SK-N-SH (cell line): Measurements from ENCODE around the gene PRKG1. TPM values are rescaled to one million over a fixed set of nuclear protein-coding genes. Genes with fewer than 3 reads are reported as not detected.

Source experiments
- CTCF ChIA-PET: fragments of 300-600, 350-600 bp; formaldehyde crosslinking; extraction: SDS; loops from one replicate; lab custom pipeline; 2021; lab: Yijun Ruan, JAX
- POLR2A ChIA-PET: fragments of 350-600 bp; sonication (Branson Sonifier 250); formaldehyde crosslinking; extraction: SDS; loops from one replicate; lab custom pipeline; 2020; ENCODE audit warnings: antibody characterized with exemption, inconsistent platforms; lab: Yijun Ruan, JAX
- DNase-seq: peaks from one replicate; pipeline ENCODE4 v3.0.0; 2012
- H2AFZ ChIP-seq: fragments of 200-600 bp; sonication (generic); 2 replicates; pipeline ENCODE4 v1.8.1; 2016; ENCODE audit warnings: antibody characterized with exemption, mild to moderate bottlenecking, low read depth
- H3F3A ChIP-seq: fragments of 200-600 bp; sonication (generic); replicated peaks from 2 replicates; pipeline ENCODE3; 2016; ENCODE audit warnings: antibody characterized with exemption, mild to moderate bottlenecking; ENCODE audit not compliant: insufficient read depth
- H3K27ac ChIP-seq, 2 experiments: fragments of 200-500 bp in 1 of 2; fragments of 200-600 bp in 1 of 2; sonication (Bioruptor generic) in 1 of 2; sonication (generic), shearing (Covaris generic) in 1 of 2; 2 replicates each; pipeline versions ENCODE4 v1.5.1 to v1.6.1; 2014 to 2016; ENCODE audit warnings: low read depth in 2 of 2, inconsistent platforms in 1 of 2, low read length in 1 of 2, mild to moderate bottlenecking in 1 of 2, mixed read lengths in 1 of 2
- H3K27me3 ChIP-seq: fragments of 200-600 bp; sonication (generic), shearing (Covaris generic); 2 replicates; pipeline ENCODE4 v1.6.1; 2016; ENCODE audit warnings: mixed run types; ENCODE audit not compliant: insufficient read depth
- H3K36me3 ChIP-seq, 2 experiments: fragments of 200-500 bp in 1 of 2; fragments of 200-600 bp in 1 of 2; sonication (Bioruptor generic) in 1 of 2; sonication (generic) in 1 of 2; replicated peaks in 1 of 2; 2 replicates each; pipeline versions ENCODE3 to v1.5.1; 2014 to 2016; ENCODE audit warnings: low read length in 1 of 2, mild to moderate bottlenecking in 1 of 2; ENCODE audit not compliant: insufficient read depth in 2 of 2, control insufficient read depth in 1 of 2
- H3K4me1 ChIP-seq, 2 experiments: fragments of 200-500 bp in 1 of 2; fragments of 200-600 bp in 1 of 2; sonication (Bioruptor generic) in 1 of 2; sonication (generic), shearing (Covaris generic) in 1 of 2; 2 replicates each; pipeline versions ENCODE4 v1.5.1 to v1.6.1; 2014 to 2016; ENCODE audit warnings: low read depth in 1 of 2, low read length in 1 of 2, mixed run types in 1 of 2; ENCODE audit not compliant: insufficient read depth in 2 of 2, control insufficient read depth in 1 of 2
- H3K4me2 ChIP-seq: fragments of 200-600 bp; sonication (generic), shearing (Covaris generic); 2 replicates; pipeline ENCODE4 v1.6.1; 2017; ENCODE audit warnings: mixed run types
- H3K4me3 ChIP-seq, 2 experiments: fragments of 200-500 bp in 1 of 2; fragments of 200-600 bp in 1 of 2; sonication (Bioruptor generic) in 1 of 2; sonication (generic), shearing (Covaris generic) in 1 of 2; 2 replicates each; pipeline versions ENCODE4 v1.5.1 to v1.8.1; 2014 to 2016; ENCODE audit warnings: low read depth in 2 of 2, inconsistent platforms in 1 of 2, low read length in 1 of 2, mild to moderate bottlenecking in 1 of 2, mixed read lengths in 1 of 2, moderate library complexity in 1 of 2
- H3K79me2 ChIP-seq: fragments of 200-600 bp; sonication (generic); 2 replicates; pipeline ENCODE4 v1.8.1; 2017; ENCODE audit warnings: mild to moderate bottlenecking; ENCODE audit not compliant: insufficient read depth
- H3K9ac ChIP-seq: fragments of 200-600 bp; sonication (generic); 2 replicates; pipeline ENCODE4 v1.6.1; 2017; ENCODE audit warnings: mixed run types
- H3K9me2 ChIP-seq: fragments of 200-600 bp; sonication (generic); 2 replicates; pipeline ENCODE4 v1.6.1; 2017; ENCODE audit warnings: mixed run types
- H3K9me3 ChIP-seq: fragments of 200-600 bp; sonication (generic); 2 replicates; pipeline ENCODE4 v1.6.1; 2017; ENCODE audit warnings: mixed run types, mild to moderate bottlenecking, moderate library complexity
- H4K20me1 ChIP-seq: fragments of 200-600 bp; sonication (generic); 2 replicates; pipeline ENCODE4 v1.6.1; 2017; ENCODE audit warnings: mild to moderate bottlenecking, mixed run types; ENCODE audit not compliant: insufficient read depth
- CHD2 ChIP-seq: fragments of 150-350 bp; IDR thresholded peaks from 2 replicates; pipeline ENCODE4 v1.6.1; 2018; ENCODE audit warnings: low read length; ENCODE audit not compliant: partially characterized antibody
- EZH2phosphoT487 ChIP-seq: fragments of 200-600 bp; sonication (generic); IDR thresholded peaks from 2 replicates; pipeline ENCODE4 v1.6.1; 2017; ENCODE audit warnings: low read depth, mixed run types, mild to moderate bottlenecking, antibody characterized with exemption, moderate library complexity, borderline replicate concordance
- FOSL2 ChIP-seq: IDR thresholded peaks from 2 replicates; pipeline ENCODE4 v1.4.0; 2012; ENCODE audit warnings: low read depth, mild to moderate bottlenecking, moderate library complexity, borderline replicate concordance
- FOXJ3 ChIP-seq: sonication (generic); formaldehyde crosslinking; IDR thresholded peaks from 2 replicates; pipeline ENCODE4 v1.5.1; 2020; ENCODE audit warnings: mild to moderate bottlenecking, missing genetic modification reagents
- GATA2 ChIP-seq: sonication (generic); formaldehyde crosslinking; IDR thresholded peaks from 2 replicates; pipeline ENCODE4 v1.5.0; 2020; ENCODE audit warnings: mild to moderate bottlenecking, missing genetic modification reagents
- IRF3 ChIP-seq: fragments of 150-350 bp; IDR thresholded peaks from 2 replicates; pipeline ENCODE4 v1.6.1; 2016; ENCODE audit warnings: mild to moderate bottlenecking, low read depth, low read length
- MAX ChIP-seq: IDR thresholded peaks from 2 replicates; pipeline ENCODE4 v1.4.0; 2012; ENCODE audit warnings: low read depth
- NRF1 ChIP-seq: IDR thresholded peaks from 2 replicates; pipeline ENCODE4 v1.6.1; 2012; ENCODE audit warnings: low read depth, mild to moderate bottlenecking, low read length
- RAD21 ChIP-seq: IDR thresholded peaks from 2 replicates; pipeline ENCODE4 v1.6.1; 2012; ENCODE audit warnings: mild to moderate bottlenecking, low read length
- RCOR1 ChIP-seq: fragments of 150-350 bp; IDR thresholded peaks from 2 replicates; pipeline ENCODE4 v1.6.1; 2017; ENCODE audit warnings: antibody characterized with exemption, low read length
- RXRA ChIP-seq: IDR thresholded peaks from 2 replicates; pipeline ENCODE4 v1.4.0; 2012; ENCODE audit warnings: low read depth, mild to moderate bottlenecking, borderline replicate concordance
- SIN3A ChIP-seq: IDR thresholded peaks from 2 replicates; pipeline ENCODE4 v1.6.1; 2012; ENCODE audit warnings: low read depth, mild to moderate bottlenecking, low read length, moderate library complexity, borderline replicate concordance
- TAF1 ChIP-seq: IDR thresholded peaks from 2 replicates; pipeline ENCODE4 v1.6.1; 2012; ENCODE audit warnings: low read depth, mild to moderate bottlenecking, low read length, moderate library complexity, borderline replicate concordance
- TCF12 ChIP-seq: IDR thresholded peaks from 2 replicates; pipeline ENCODE4 v1.4.0; 2012
- TEAD4 ChIP-seq: IDR thresholded peaks from 2 replicates; pipeline ENCODE4 v1.4.0; 2012; ENCODE audit warnings: mild to moderate bottlenecking, borderline replicate concordance; ENCODE audit not compliant: insufficient read depth
- YY1 ChIP-seq: IDR thresholded peaks from 2 replicates; pipeline ENCODE4 v1.4.0; 2012; ENCODE audit warnings: low read depth, mild to moderate bottlenecking
- WGBS: methylation state at CpG from one replicate; pipeline ENCODE4 v1.1.6; 2017; ENCODE audit warnings: low lambda C conversion rate; 5-methylcytosine and 5-hydroxymethylcytosine counted together
- polyA plus RNA-seq, 3 experiments: library from polyadenylated mRNA; depleted of rRNA; stranded (reverse); fragments of >200 nt; gene quantifications; 2 replicates each; pipeline ENCODE4 v1.2.3, GENCODE V29; 2012
- TF ChIP-seq, protein P1 (sequence below): fragments of 200-600 bp; sonication (generic); IDR thresholded peaks from 2 replicates; pipeline ENCODE4 v1.6.1; 2017; ENCODE audit warnings: antibody characterized with exemption, mild to moderate bottlenecking, moderate library complexity
- TF ChIP-seq, protein P2 (sequence below): IDR thresholded peaks from 2 replicates; pipeline ENCODE4; 2012

Gene PRKG1
- polyA plus RNA-seq, 1 of the 3 experiments (the other 2 are of a cell fraction), result 4.1 TPM

- CTCF ChIA-PET, result no interaction called here
- WGBS, result 86% methylated on average over 3 of the region's 3 CpGs
- POLR2A ChIA-PET, result no interaction called here
Measured at GRCh38 chr10:51384971-51385370, 310.7 kb downstream of the PRKG1 start.

More at GRCh38 chr10:51384971-51385370, 310.7 kb downstream of the PRKG1 start:
- no peak for TF ChIP-seq NRF1
- no peak for TF ChIP-seq RXRA
- no peak for TF ChIP-seq YY1
- no peak for TF ChIP-seq TEAD4
- TF ChIP-seq, protein P1, sequence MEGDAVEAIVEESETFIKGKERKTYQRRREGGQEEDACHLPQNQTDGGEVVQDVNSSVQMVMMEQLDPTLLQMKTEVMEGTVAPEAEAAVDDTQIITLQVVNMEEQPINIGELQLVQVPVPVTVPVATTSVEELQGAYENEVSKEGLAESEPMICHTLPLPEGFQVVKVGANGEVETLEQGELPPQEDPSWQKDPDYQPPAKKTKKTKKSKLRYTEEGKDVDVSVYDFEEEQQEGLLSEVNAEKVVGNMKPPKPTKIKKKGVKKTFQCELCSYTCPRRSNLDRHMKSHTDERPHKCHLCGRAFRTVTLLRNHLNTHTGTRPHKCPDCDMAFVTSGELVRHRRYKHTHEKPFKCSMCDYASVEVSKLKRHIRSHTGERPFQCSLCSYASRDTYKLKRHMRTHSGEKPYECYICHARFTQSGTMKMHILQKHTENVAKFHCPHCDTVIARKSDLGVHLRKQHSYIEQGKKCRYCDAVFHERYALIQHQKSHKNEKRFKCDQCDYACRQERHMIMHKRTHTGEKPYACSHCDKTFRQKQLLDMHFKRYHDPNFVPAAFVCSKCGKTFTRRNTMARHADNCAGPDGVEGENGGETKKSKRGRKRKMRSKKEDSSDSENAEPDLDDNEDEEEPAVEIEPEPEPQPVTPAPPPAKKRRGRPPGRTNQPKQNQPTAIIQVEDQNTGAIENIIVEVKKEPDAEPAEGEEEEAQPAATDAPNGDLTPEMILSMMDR, result no peak
- no peak for TF ChIP-seq EZH2phosphoT487
- TF ChIP-seq FOSL2, result no peak
- no peak for TF ChIP-seq TAF1
- TF ChIP-seq RAD21, result no peak
- TF ChIP-seq FOXJ3 (CRISPR knock-in tag), result no peak
- TF ChIP-seq TCF12, result no peak
- TF ChIP-seq, protein P2, sequence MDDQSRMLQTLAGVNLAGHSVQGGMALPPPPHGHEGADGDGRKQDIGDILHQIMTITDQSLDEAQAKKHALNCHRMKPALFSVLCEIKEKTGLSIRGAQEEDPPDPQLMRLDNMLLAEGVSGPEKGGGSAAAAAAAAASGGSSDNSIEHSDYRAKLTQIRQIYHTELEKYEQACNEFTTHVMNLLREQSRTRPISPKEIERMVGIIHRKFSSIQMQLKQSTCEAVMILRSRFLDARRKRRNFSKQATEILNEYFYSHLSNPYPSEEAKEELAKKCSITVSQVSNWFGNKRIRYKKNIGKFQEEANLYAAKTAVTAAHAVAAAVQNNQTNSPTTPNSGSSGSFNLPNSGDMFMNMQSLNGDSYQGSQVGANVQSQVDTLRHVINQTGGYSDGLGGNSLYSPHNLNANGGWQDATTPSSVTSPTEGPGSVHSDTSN, result no peak
- TF ChIP-seq CHD2, result no peak
- TF ChIP-seq IRF3, result no peak
- no peak for TF ChIP-seq SIN3A
- no peak for TF ChIP-seq GATA2
- TF ChIP-seq RCOR1, result no peak
- no peak for TF ChIP-seq MAX
- Histone ChIP-seq H3K9me2 (no peaks in the 10 kb centered on the region), H3K4me2 (no peak overlapping the region), H3K9me3 (no peaks in the 10 kb centered on the region), H3K4me3 (no peak overlapping the region), H3F3A (peaks cover 20% of the 10 kb centered on the region), H3K36me3 (no peaks in the 10 kb centered on the region), H3K4me1 (no peaks in the 10 kb centered on the region; a peak in 1 of 4 replicates), H3K27me3 (no peaks in the 10 kb centered on the region), H3K79me2 (no peaks in the 10 kb centered on the region), H4K20me1 (no peaks in the 10 kb centered on the region), H3K27ac (no peak overlapping the region), H2AFZ (no peak overlapping the region), H3K9ac (no peak overlapping the region)
- no peak for DNase-seq
